Retinal pigment epithelial cell (primary cell): ENCODE results near the gene DPH7.
"Not testable (repeated sequence)": the region's sequence is repeated elsewhere in the genome, so short reads cannot be mapped to it uniquely, and the experiment has no call there.

ENCODE experiments used
- DNase-seq: peaks from one replicate; pipeline ENCODE4 v3.0.0-alpha.2; 2010; ENCODE audit warnings: low read depth
- H3K4me3 ChIP-seq: 2 replicates; pipeline ENCODE4 v1.5.1; 2011; ENCODE audit warnings: mild to moderate bottlenecking, low read length, control low read depth, moderate library complexity
- TF ChIP-seq, protein P1 (sequence below): conservative IDR thresholded peaks from 2 replicates; pipeline ENCODE4 v1.5.1; 2011; ENCODE audit warnings: low read depth, low read length, control low read depth, inconsistent platforms

Gene DPH7

DNA sequence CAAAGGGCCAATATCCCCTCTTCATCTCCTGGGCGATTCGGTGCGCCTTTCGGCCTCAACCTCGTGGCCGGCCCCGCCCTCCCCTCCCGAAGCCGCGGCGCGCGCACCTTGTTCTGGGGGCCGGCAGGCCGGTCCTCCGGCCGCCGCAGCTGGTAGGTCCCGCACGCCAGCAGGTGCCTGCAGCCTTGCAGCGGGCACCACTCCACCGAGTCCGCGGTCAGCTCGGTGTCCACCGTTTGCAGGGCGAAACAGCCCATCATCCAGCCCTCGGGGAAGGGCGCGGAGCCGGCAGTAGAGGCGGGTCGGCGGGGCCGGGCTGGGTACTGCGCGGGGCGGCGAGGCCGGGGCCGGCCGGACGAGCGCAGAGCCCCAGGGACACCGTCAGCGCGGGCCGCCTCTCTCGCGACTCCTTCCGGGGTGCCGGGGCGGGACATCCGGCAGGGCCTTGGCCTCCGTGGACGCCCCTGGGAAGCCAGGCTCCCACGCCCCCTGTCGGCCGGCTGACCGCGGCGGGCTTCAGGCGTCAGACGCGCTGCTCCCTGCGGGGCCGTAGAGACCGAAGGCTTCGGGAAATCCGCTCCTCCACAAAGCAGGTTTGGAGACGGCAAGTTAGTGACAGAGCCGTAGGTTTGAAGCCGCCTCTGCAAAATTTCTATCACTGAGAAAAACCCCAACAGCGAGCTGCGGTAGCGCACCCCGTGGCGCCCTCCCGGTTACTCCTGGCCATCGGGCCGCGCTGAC is at the start of gene DPH7:
TSS of gene DPH7 (minus strand) at position 408 of the 741 bp plus-strand sequence. CDS start at position 260, 148 bp downstream.
- DNase-seq = peak; percentile 58
- TF ChIP-seq, protein P1, sequence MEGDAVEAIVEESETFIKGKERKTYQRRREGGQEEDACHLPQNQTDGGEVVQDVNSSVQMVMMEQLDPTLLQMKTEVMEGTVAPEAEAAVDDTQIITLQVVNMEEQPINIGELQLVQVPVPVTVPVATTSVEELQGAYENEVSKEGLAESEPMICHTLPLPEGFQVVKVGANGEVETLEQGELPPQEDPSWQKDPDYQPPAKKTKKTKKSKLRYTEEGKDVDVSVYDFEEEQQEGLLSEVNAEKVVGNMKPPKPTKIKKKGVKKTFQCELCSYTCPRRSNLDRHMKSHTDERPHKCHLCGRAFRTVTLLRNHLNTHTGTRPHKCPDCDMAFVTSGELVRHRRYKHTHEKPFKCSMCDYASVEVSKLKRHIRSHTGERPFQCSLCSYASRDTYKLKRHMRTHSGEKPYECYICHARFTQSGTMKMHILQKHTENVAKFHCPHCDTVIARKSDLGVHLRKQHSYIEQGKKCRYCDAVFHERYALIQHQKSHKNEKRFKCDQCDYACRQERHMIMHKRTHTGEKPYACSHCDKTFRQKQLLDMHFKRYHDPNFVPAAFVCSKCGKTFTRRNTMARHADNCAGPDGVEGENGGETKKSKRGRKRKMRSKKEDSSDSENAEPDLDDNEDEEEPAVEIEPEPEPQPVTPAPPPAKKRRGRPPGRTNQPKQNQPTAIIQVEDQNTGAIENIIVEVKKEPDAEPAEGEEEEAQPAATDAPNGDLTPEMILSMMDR = peak; percentile 85
- H3K4me3 ChIP-seq = peak within 1 kb of the TSS; percentile 78

DNA sequence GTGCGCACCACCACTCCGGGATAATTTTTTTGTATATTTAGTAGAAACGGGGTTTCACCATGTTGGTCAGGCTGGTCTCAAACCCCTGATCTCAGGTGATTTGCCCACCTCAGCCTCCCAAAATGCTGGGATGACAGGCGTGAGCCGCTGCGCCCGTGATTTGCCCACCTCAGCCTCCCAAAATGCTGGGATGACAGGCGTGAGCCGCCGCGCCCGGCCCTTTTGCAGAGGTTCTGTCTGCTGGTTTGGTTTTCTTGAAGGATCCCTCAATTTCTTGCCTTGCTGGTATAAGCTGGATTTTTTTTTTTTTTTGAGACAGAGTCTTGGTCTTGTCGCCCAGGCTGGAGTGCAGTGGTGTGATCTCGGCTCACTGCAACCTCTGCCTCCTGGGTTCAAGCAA is 48.7 kb upstream of the DPH7 start:
- H3K4me3 ChIP-seq, DNase-seq: not testable (repeated sequence)

DNA sequence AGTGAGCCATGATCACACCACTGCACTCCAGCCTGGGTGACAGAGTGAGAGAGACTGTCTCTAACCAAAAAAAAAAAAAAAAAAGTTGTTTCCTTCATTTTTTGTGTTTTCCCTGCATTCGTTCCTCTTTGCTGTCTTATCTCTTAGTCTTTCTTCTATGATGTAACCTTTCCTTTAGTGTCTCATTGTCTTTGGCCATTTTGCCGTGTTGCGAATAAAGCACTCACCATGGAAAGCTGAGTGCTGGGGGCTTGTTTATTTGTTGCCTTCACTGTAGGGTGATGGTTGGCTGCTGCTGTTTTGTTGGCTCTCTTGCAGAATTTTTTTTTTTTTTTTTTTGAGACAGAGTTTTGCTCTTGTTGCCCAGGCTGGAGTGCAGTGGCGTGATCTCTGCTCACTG is 47.7 kb upstream of the DPH7 start:
- TF ChIP-seq, protein P1 = no peak
- no peak for DNase-seq
- no peak overlapping the region for H3K4me3 ChIP-seq

DNA sequence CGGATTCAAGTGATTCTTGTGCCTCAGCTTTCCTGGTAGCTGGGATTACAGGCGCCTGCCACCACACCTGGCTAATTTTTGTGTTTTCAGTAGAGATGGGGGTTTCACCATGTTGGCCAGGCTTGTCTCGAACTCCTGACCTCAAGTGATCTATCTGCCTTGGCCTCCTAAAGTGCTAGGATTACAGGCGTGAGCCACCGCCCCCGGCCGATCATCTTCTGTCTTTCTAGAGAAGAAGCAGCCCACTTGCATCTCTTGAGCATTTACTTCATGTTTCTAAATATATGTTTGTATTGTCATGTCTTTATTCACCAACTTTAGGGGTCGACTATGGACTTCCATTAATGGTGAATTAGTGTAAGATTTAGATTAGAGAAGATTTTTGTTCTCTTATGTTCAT is 43.5 kb upstream of the DPH7 start:
- H3K4me3 ChIP-seq, DNase-seq: not testable (repeated sequence)

DNA sequence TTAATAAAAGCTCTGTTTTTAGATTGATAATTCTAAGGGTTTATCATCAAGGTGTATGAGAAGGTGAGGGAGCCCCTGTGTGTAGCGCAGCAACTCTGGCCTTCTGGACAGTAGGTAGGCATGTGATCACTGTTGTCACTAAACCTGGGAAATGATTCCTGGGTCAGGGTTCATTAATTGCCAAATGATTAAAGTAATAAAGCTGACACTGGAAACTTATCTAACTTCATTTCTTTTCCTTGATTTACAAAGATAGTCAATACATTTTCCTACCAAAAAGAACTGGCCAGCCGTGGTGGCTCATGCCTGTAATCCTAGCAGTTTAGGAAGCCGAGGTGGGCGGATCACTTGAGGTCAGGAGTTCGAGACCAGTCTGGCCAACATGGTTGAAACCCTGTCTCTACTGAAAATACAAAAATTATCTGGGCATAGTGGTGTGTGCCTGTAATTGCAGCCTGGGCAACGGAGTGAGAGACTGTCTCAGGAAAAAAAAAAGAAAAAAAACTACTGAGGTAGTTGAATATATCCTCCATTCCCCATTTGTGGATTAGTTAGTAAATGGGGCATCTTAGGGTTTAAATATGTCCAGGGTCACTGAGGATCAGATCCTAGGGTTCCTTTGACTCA is 42.5 kb upstream of the DPH7 start:
- DNase-seq = no peak
- TF ChIP-seq, protein P1 = peak; percentile 41
- no peak overlapping the region for H3K4me3 ChIP-seq

DNA sequence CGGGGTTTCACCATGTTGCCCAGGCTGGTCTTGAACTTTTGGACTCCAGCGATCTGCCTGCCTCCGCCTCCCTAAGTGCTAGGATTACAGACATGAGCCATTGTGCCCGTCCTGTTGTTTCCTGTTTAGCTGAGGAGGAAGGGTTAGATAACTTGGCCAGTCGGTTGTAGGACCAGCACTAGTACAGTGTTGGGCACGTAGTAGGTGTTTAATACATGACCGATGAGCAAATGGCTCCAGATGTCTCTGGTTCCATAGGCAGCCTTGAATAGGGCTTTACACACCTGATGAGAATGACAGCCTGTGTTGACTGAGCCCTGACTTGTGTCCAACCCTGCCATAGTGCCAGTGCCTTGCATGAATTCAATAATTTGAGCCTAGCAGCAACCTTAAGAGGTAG is 41.9 kb upstream of the DPH7 start:
- DNase-seq = no peak
- H3K4me3 ChIP-seq = peak overlapping the region; percentile 87
- TF ChIP-seq, protein P1 = no peak

DNA sequence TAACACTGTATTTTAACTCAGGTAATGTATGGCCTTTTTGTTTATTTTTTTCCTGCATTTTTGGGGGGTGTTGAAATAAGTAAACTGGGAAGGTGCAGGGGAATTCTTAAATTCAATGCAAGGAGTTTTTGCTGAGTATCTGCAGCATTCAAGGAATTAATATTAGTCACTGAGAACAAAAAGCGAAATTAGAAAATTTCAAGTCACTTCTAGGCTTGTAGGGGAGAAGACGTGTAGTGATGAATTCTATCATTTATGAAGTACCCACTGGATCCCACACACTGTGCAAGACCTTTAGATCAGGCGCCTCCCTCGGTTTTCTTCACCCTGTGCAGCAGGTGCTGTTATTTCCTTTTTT is 41.3 kb upstream of the DPH7 start:
- TF ChIP-seq, protein P1 = no peak
- peak overlapping the region; percentile 87 for H3K4me3 ChIP-seq
- no peak for DNase-seq
